ENCODE results near the gene CNN1.

Gene CNN1

GRCh38 chr19:11538232-11539036 lies at the start of gene CNN1:
Gene CNN1, plus strand, starts transcription at chr19:11538851. Its CDS starts 77 bp downstream, at chr19:11538928.
- TF ChIP-seq CTCF (IDR thresholded peaks at IDR 0.05): no peak

- TF ChIP-seq CTCF (IDR thresholded peaks at IDR 0.05): no peak
These were observed 49.3 kb upstream of the CNN1 start for GRCh38 chr19:11489378-11489777.

- no peak for TF ChIP-seq CTCF (IDR thresholded peaks at IDR 0.05)
These were observed 43.9 kb upstream of the CNN1 start for GRCh38 chr19:11494634-11495285.

GRCh38 chr19:11495481-11495880 lies 43.2 kb upstream of the CNN1 start:
- TF ChIP-seq CTCF (IDR thresholded peaks at IDR 0.05): no peak

GRCh38 chr19:11495885-11496284 lies 42.8 kb upstream of the CNN1 start:
- TF ChIP-seq CTCF (IDR thresholded peaks at IDR 0.05): no peak

GRCh38 chr19:11496391-11497163 lies 42.1 kb upstream of the CNN1 start:
- peak; percentile 74 for TF ChIP-seq CTCF (IDR thresholded peaks at IDR 0.05)

- no peak for TF ChIP-seq CTCF (IDR thresholded peaks at IDR 0.05)
These were observed 39.4 kb upstream of the CNN1 start for GRCh38 chr19:11499220-11499726.
